Trophoblast cell (in vitro differentiated cells and primary cell): ENCODE measurements around the gene CUBN.
A peak's percentile ranks its signal among the peaks of the same experiment; 100 is the strongest.

Experiments
- DNase-seq, 2 donors: peaks; one replicate each; pipeline ENCODE4 v3.0.0-alpha.2; 2016
- H2AFZ ChIP-seq: 2 replicates; pipeline ENCODE4 v1.6.1; 2013; ENCODE audit warnings: low read length, moderate library complexity, mild to moderate bottlenecking; ENCODE audit not compliant: insufficient read depth, poor library complexity
- H2AK5ac ChIP-seq: 2 replicates; pipeline ENCODE4 v1.6.1; 2013; ENCODE audit warnings: mild to moderate bottlenecking, low read length
- H2BK120ac ChIP-seq: 2 replicates; pipeline ENCODE4 v1.6.1; 2013; ENCODE audit warnings: low read length, mild to moderate bottlenecking, moderate library complexity; ENCODE audit not compliant: insufficient read depth, poor library complexity
- H2BK12ac ChIP-seq: 2 replicates; pipeline ENCODE4 v1.6.1; 2013; ENCODE audit warnings: mild to moderate bottlenecking, low read length, moderate library complexity
- H2BK5ac ChIP-seq: 2 replicates; pipeline ENCODE4 v1.6.1; 2013; ENCODE audit warnings: low read length, low read depth, moderate library complexity, mild to moderate bottlenecking; ENCODE audit not compliant: poor library complexity
- H3K14ac ChIP-seq: 2 replicates; pipeline ENCODE4 v1.6.1; 2013; ENCODE audit warnings: mild to moderate bottlenecking, low read length
- H3K18ac ChIP-seq: 2 replicates; pipeline ENCODE4 v1.6.1; 2013; ENCODE audit warnings: mild to moderate bottlenecking, low read length
- H3K23ac ChIP-seq: 2 replicates; pipeline ENCODE4 v1.6.1; 2013; ENCODE audit warnings: low read length
- H3K27ac ChIP-seq: 2 replicates; pipeline ENCODE4 v1.5.1; 2013; ENCODE audit warnings: low read depth, mild to moderate bottlenecking, inconsistent platforms, low read length, moderate library complexity
- H3K27me3 ChIP-seq: 2 replicates; pipeline ENCODE4 v1.6.1; 2013; ENCODE audit warnings: inconsistent platforms, mild to moderate bottlenecking, low read length, moderate library complexity; ENCODE audit not compliant: insufficient read depth
- H3K36me3 ChIP-seq, 2 experiments: 1 replicate in 1 of 2; 2 replicates in 1 of 2; pipeline ENCODE4 v1.6.1; 2013; ENCODE audit warnings: low read length in 2 of 2, mild to moderate bottlenecking in 2 of 2, moderate library complexity in 1 of 2; ENCODE audit not compliant: insufficient read depth in 2 of 2, control insufficient read depth in 1 of 2
- H3K4ac ChIP-seq: 2 replicates; pipeline ENCODE4 v1.6.1; 2013; ENCODE audit warnings: low read depth, mild to moderate bottlenecking, low read length, moderate library complexity
- H3K4me1 ChIP-seq, 2 experiments: 1 replicate in 1 of 2; 2 replicates in 1 of 2; pipeline ENCODE4 v1.6.1; 2013; ENCODE audit warnings: low read length in 2 of 2, mild to moderate bottlenecking in 2 of 2, moderate library complexity in 1 of 2; ENCODE audit not compliant: insufficient read depth in 2 of 2, control insufficient read depth in 1 of 2
- H3K4me2 ChIP-seq: 2 replicates; pipeline ENCODE4 v1.6.1; 2013; ENCODE audit warnings: inconsistent platforms, mild to moderate bottlenecking, low read length, moderate library complexity
- H3K4me3 ChIP-seq: 2 replicates; pipeline ENCODE4 v1.5.1; 2013; ENCODE audit warnings: mild to moderate bottlenecking, low read depth, low read length, inconsistent platforms
- H3K79me1 ChIP-seq: one replicate; pipeline ENCODE4 v1.6.1; 2013; ENCODE audit warnings: low read length
- H3K79me2 ChIP-seq: 2 replicates; pipeline ENCODE4 v1.6.1; 2013; ENCODE audit warnings: low read length, mild to moderate bottlenecking; ENCODE audit not compliant: control insufficient read depth, insufficient read depth, poor library complexity
- H3K9ac ChIP-seq: 2 replicates; pipeline ENCODE4 v1.6.1; 2013; ENCODE audit warnings: mild to moderate bottlenecking, low read length
- H3K9me3 ChIP-seq: 2 replicates; pipeline ENCODE4 v1.6.1; 2013; ENCODE audit warnings: low read depth, mild to moderate bottlenecking, control low read depth, inconsistent platforms, low read length; ENCODE audit not compliant: insufficient read depth
- H4K12ac ChIP-seq: 2 replicates; pipeline ENCODE4 v1.6.1; 2013; ENCODE audit warnings: low read depth, mild to moderate bottlenecking, low read length, moderate library complexity
- H4K8ac ChIP-seq: 2 replicates; pipeline ENCODE4 v1.6.1; 2013; ENCODE audit warnings: low read depth, mild to moderate bottlenecking, low read length, moderate library complexity
- H4K91ac ChIP-seq: one replicate; pipeline ENCODE4 v1.6.1; 2013; ENCODE audit warnings: low read depth, mild to moderate bottlenecking, low read length, moderate library complexity
- WGBS: extraction: QIAGEN DNeasy Blood & Tissue Kit; methylation state at CpG from one replicate; pipeline ENCODE4 v1.1.7; 2013; ENCODE audit warnings: missing lambda C conversion rate; ENCODE audit not compliant: insufficient read length, insufficient coverage; ENCODE audit errors: extremely low coverage; 5-methylcytosine and 5-hydroxymethylcytosine counted together

CUBN gene

DNA sequence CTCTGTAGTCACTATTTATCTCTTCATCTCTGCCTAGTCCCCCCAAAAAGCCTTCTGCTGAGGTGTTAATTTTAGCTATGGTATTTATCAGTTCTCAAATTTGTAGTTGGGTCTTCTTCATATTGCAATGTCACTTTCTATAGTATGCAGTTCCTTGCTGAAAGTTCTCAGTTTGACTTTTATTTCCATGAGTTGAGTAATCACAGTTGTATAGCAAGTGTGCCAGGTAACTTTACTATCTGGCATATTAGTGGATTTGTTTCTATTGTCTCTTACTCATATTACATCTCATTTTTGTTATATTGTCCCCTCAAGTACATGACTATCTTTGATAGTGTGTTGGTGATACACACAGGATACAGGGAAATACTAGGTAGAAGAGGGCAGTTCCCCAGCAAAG, 152.8 kb downstream of the CUBN start:
- Histone ChIP-seq H4K12ac (no peak overlapping the region), H3K79me1 (no peaks in the 10 kb centered on the region), H3K4me3 (no peak overlapping the region), H4K91ac (no peak overlapping the region), H2BK12ac (no peak overlapping the region), H2AK5ac (no peak overlapping the region), H3K14ac (no peak overlapping the region), H3K9ac (no peak overlapping the region), H3K27me3 (no peaks in the 10 kb centered on the region), H3K4me1 (no peaks in the 10 kb centered on the region), H2BK120ac (no peak overlapping the region), H3K27ac (no peak overlapping the region), H3K9me3 (peaks cover 2% of the 10 kb centered on the region), H3K23ac (no peak overlapping the region), H3K18ac (no peak overlapping the region), H3K79me2 (no peaks in the 10 kb centered on the region), H3K4me2 (no peak overlapping the region), H3K4ac (no peak overlapping the region), H4K8ac (no peak overlapping the region), H2AFZ (no peak overlapping the region), H3K36me3 (no peaks in the 10 kb centered on the region), H2BK5ac (no peak overlapping the region)
- no peak for DNase-seq

DNA sequence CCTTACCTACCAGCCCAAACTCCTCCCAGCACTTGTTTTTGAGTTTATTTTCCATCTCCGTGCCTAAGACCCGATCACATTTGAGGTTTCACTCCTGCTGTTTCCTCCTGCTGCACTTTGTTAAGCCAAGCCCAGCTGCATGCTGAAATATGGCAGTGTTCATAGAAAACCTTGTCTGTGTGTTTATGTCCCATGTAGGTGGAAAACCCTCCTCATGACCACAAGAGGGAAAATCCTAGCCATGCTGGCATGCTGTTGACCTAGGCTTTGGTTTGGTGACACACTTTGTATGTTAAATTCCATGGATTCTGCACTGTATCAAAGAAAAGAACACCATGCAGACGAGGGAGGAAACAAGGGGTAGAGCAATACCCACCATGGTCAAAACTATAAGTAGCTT, 154.4 kb downstream of the CUBN start:
- H3K9ac ChIP-seq, result no peak overlapping the region
- no peak overlapping the region for H3K23ac ChIP-seq
- DNase-seq, result no peak
- no CpG with 5 or more reads among the region's 3 CpGs for WGBS
- H3K79me1 ChIP-seq, result no peaks in the 10 kb centered on the region
- no peaks in the 10 kb centered on the region for H3K79me2 ChIP-seq
- H3K27ac ChIP-seq, result no peak overlapping the region
- no peak overlapping the region for H2AFZ ChIP-seq
- peaks cover 2% of the 10 kb centered on the region for H3K9me3 ChIP-seq
- no peak overlapping the region for H2AK5ac ChIP-seq
- H4K12ac ChIP-seq, result no peak overlapping the region
- H3K36me3 ChIP-seq, result no peaks in the 10 kb centered on the region
- H4K91ac ChIP-seq, result no peak overlapping the region
- H3K4me1 ChIP-seq, result no peaks in the 10 kb centered on the region
- H3K27me3 ChIP-seq, result no peaks in the 10 kb centered on the region
- no peak overlapping the region for H2BK5ac ChIP-seq
- no peak overlapping the region for H3K4ac ChIP-seq
- no peak overlapping the region for H2BK120ac ChIP-seq
- no peak overlapping the region for H3K4me2 ChIP-seq
- H3K4me3 ChIP-seq, result no peak overlapping the region
- no peak overlapping the region for H2BK12ac ChIP-seq
- H3K18ac ChIP-seq, result no peak overlapping the region
- no peak overlapping the region for H4K8ac ChIP-seq
- H3K14ac ChIP-seq, result no peak overlapping the region

DNA sequence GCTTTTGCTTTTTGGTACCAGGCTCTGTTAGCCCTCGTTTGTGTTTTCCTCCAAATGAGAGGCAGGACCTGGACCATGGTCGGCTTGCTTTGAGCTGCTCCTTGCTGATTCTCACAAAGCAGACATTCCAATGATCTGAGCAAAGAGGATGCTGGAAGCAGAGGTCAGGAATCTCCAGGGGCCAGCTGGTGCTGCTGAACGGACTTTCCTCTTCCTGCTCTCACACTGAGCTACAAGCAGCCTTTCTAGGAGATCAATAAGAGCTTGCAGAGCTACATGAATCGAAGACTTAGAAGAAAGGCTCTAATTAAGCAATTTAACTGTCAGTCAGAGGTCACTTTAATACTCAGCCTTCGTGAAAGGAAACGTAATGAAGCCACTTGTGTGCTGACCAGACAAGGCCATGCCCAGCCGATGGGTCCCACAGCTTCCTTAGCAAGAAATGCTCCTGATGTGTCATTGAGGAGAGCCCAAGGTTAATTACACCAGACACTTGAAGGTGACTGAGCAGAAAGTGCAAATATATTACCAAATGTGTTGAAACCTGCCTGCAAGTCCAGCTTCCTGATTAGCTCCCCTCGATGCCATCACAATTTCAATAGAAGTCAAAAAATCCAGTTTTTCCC, 161.1 kb downstream of the CUBN start:
- Histone ChIP-seq H3K27ac (no peak overlapping the region), H2AFZ (no peak overlapping the region), H3K4me3 (no peak overlapping the region), H3K36me3 (no peaks in the 10 kb centered on the region), H3K4me2 (no peak overlapping the region), H3K4ac (no peak overlapping the region), H3K14ac (no peak overlapping the region), H3K27me3 (no peaks in the 10 kb centered on the region), H2BK120ac (no peak overlapping the region), H2BK5ac (no peak overlapping the region), H2AK5ac (no peak overlapping the region), H3K23ac (no peak overlapping the region), H2BK12ac (no peak overlapping the region), H3K79me2 (no peaks in the 10 kb centered on the region), H4K91ac (no peak overlapping the region), H3K79me1 (peaks cover 2% of the 10 kb centered on the region), H4K8ac (no peak overlapping the region), H3K9ac (no peak overlapping the region), H3K4me1 (peaks cover 0 to 3% of the 10 kb centered on the region in 2 experiments), H4K12ac (no peak overlapping the region), H3K18ac (no peak overlapping the region), H3K9me3 (no peaks in the 10 kb centered on the region)
- WGBS, result no CpG with 5 or more reads among the region's 8 CpGs
- peak in 1 of 2 donors; percentile 5 for DNase-seq

DNA sequence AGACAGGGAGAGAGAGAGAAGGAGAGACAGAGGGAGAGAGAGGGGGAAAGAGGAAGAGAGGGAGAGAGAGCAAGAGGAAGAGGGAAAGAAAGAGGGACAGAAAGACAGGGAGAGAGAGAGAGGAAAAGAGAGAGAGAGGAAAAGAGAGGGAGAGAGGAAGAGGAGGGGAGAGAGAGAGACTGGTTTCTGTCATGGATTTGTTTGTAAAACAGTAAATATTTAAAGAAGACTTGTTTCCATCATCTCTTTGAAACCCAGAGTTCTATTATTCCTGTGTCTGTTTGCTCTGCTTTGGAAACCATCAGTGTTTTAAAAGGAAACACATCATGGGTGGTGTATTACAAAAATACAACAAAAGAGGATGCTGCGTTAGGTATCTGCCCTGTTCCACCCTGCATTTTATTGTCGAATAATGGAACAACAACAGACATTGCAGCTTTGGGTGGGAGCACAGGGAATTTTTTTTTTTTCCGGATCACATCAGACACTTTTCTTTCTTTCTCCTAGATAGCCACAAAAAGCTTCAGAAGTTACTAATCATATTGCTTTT, 161.7 kb downstream of the CUBN start:
- no peak overlapping the region for H4K8ac ChIP-seq
- no peak overlapping the region for H3K14ac ChIP-seq
- no peak overlapping the region for H4K12ac ChIP-seq
- H2BK5ac ChIP-seq, result no peak overlapping the region
- WGBS, result no CpG with 5 or more reads among the region's 3 CpGs
- H3K18ac ChIP-seq, result no peak overlapping the region
- H3K4me3 ChIP-seq, result no peak overlapping the region
- H3K4me1 ChIP-seq, result peaks cover 0 to 3% of the 10 kb centered on the region in 2 experiments
- no peaks in the 10 kb centered on the region for H3K27me3 ChIP-seq
- no peak overlapping the region for H4K91ac ChIP-seq
- no peak overlapping the region for H2AFZ ChIP-seq
- peaks cover 2% of the 10 kb centered on the region for H3K79me1 ChIP-seq
- H3K9ac ChIP-seq, result no peak overlapping the region
- H2BK120ac ChIP-seq, result no peak overlapping the region
- H3K27ac ChIP-seq, result no peak overlapping the region
- no peak overlapping the region for H3K4ac ChIP-seq
- H3K9me3 ChIP-seq, result no peaks in the 10 kb centered on the region
- H3K79me2 ChIP-seq, result no peaks in the 10 kb centered on the region
- no peak overlapping the region for H3K23ac ChIP-seq
- H2AK5ac ChIP-seq, result no peak overlapping the region
- H2BK12ac ChIP-seq, result no peak overlapping the region
- DNase-seq, result no peak
- no peaks in the 10 kb centered on the region for H3K36me3 ChIP-seq
- no peak overlapping the region for H3K4me2 ChIP-seq
